HL-60 (cell line): Measurements from ENCODE around the gene AQP2.

Experiments used
- GABPA ChIP-seq: IDR thresholded peaks from 2 replicates; pipeline ENCODE4 v1.6.1; 2012; ENCODE audit warnings: low read depth
- POLR2AphosphoS5 ChIP-seq: IDR thresholded peaks from 2 replicates; pipeline ENCODE4 v1.6.1; 2012; ENCODE audit warnings: low read depth
- SPI1 ChIP-seq: IDR thresholded peaks from 2 replicates; pipeline ENCODE4 v1.6.1; 2012; ENCODE audit warnings: low read depth, mild to moderate bottlenecking, borderline replicate concordance
- TF ChIP-seq, protein P1 (sequence below): IDR thresholded peaks from one replicate; pipeline ENCODE4 v1.5.1; 2011; ENCODE audit warnings: low read length, control low read depth, inconsistent platforms; ENCODE audit not compliant: insufficient read depth
- TF ChIP-seq, protein P2 (sequence below): IDR thresholded peaks from 2 replicates; pipeline ENCODE4 v1.6.1; 2012; ENCODE audit warnings: low read depth; ENCODE audit not compliant: insufficient replicate concordance

DNA sequence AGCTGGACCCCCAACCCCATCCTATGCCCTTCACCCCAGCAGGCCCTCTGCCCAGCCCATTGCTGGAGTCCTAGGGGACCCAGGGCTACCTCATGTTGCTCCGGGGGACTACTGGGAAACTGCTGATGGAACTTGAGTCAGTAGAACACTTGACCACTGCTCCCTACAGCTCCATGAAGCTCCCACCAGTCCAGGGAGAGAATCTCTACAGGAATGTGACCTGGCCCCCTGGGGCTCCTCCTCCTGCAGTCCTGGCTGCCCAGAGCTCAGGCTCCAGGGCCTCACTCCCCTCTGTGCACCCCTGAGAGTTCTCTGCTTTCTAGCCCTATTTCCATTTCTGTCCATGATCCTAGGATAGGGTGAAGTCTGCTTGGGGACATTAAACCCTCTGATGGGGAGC lies 10.8 kb upstream of the AQP2 start:
- TF ChIP-seq GABPA (no peak), SPI1 (no peak), POLR2AphosphoS5 (no peak)
- TF ChIP-seq, protein P1, sequence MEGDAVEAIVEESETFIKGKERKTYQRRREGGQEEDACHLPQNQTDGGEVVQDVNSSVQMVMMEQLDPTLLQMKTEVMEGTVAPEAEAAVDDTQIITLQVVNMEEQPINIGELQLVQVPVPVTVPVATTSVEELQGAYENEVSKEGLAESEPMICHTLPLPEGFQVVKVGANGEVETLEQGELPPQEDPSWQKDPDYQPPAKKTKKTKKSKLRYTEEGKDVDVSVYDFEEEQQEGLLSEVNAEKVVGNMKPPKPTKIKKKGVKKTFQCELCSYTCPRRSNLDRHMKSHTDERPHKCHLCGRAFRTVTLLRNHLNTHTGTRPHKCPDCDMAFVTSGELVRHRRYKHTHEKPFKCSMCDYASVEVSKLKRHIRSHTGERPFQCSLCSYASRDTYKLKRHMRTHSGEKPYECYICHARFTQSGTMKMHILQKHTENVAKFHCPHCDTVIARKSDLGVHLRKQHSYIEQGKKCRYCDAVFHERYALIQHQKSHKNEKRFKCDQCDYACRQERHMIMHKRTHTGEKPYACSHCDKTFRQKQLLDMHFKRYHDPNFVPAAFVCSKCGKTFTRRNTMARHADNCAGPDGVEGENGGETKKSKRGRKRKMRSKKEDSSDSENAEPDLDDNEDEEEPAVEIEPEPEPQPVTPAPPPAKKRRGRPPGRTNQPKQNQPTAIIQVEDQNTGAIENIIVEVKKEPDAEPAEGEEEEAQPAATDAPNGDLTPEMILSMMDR, result no peak
- TF ChIP-seq, protein P2, sequence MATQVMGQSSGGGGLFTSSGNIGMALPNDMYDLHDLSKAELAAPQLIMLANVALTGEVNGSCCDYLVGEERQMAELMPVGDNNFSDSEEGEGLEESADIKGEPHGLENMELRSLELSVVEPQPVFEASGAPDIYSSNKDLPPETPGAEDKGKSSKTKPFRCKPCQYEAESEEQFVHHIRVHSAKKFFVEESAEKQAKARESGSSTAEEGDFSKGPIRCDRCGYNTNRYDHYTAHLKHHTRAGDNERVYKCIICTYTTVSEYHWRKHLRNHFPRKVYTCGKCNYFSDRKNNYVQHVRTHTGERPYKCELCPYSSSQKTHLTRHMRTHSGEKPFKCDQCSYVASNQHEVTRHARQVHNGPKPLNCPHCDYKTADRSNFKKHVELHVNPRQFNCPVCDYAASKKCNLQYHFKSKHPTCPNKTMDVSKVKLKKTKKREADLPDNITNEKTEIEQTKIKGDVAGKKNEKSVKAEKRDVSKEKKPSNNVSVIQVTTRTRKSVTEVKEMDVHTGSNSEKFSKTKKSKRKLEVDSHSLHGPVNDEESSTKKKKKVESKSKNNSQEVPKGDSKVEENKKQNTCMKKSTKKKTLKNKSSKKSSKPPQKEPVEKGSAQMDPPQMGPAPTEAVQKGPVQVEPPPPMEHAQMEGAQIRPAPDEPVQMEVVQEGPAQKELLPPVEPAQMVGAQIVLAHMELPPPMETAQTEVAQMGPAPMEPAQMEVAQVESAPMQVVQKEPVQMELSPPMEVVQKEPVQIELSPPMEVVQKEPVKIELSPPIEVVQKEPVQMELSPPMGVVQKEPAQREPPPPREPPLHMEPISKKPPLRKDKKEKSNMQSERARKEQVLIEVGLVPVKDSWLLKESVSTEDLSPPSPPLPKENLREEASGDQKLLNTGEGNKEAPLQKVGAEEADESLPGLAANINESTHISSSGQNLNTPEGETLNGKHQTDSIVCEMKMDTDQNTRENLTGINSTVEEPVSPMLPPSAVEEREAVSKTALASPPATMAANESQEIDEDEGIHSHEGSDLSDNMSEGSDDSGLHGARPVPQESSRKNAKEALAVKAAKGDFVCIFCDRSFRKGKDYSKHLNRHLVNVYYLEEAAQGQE, result no peak
